Activated CD4-positive, alpha-beta T cell treated with anti-CD3 and anti-CD28 coated beads, Interleukin-2, Interleukin-6, amounts not matched to agents 100 ng/mL and 50 ng/mL, durations not matched to agents 16 hours and 8 hours (primary cell): ENCODE results near the gene PMIS2.
"Not testable (repeated sequence)": the region's sequence is repeated elsewhere in the genome, so short reads cannot be mapped to it uniquely, and the experiment has no call there.

Experiments used
- DNase-seq: peaks from one replicate; pipeline ENCODE4 v3.0.0-alpha.2; 2020

Gene PMIS2

GRCh38 chr19:35595928-35596327 lies 10.0 kb downstream of the PMIS2 start:
- no peak for DNase-seq

GRCh38 chr19:35596366-35596999 lies 10.5 kb downstream of the PMIS2 start:
- DNase-seq = peak; percentile 35

GRCh38 chr19:35601971-35602370 lies 16.0 kb downstream of the PMIS2 start:
- DNase-seq = no peak

GRCh38 chr19:35604436-35604835 lies 18.5 kb downstream of the PMIS2 start:
- not testable (repeated sequence) for DNase-seq

GRCh38 chr19:35607170-35607569 lies 21.2 kb downstream of the PMIS2 start:
- not testable (repeated sequence) for DNase-seq

GRCh38 chr19:35607661-35608060 lies 21.7 kb downstream of the PMIS2 start:
- no peak for DNase-seq

GRCh38 chr19:35608251-35608650 lies 22.3 kb downstream of the PMIS2 start:
- peak; percentile 15 for DNase-seq

GRCh38 chr19:35609851-35610353 lies 23.9 kb downstream of the PMIS2 start:
- DNase-seq = peak; percentile 31

GRCh38 chr19:35612224-35612558 lies 26.2 kb downstream of the PMIS2 start:
- no peak for DNase-seq

GRCh38 chr19:35612559-35613321 lies 26.8 kb downstream of the PMIS2 start, which contains the start of gene HAUS5:
TSS of gene HAUS5 (plus strand) at chr19:35612735. CDS start at chr19:35612795, 60 bp downstream.
- DNase-seq = peak; percentile 98

GRCh38 chr19:35613574-35613973 lies 27.6 kb downstream of the PMIS2 start:
- DNase-seq = no peak

- no peak for DNase-seq
Measured at GRCh38 chr19:35615036-35615435, 29.1 kb downstream of the PMIS2 start.

GRCh38 chr19:35618857-35619256 lies 32.9 kb downstream of the PMIS2 start:
- no peak for DNase-seq

- no peak for DNase-seq
Measured at GRCh38 chr19:35619290-35619923, 33.4 kb downstream of the PMIS2 start.

- DNase-seq = no peak
Measured at GRCh38 chr19:35620001-35620400, 34.0 kb downstream of the PMIS2 start.

GRCh38 chr19:35621708-35622107 lies 35.7 kb downstream of the PMIS2 start:
- DNase-seq = no peak

- DNase-seq = no peak
Measured at GRCh38 chr19:35622750-35623149, 36.8 kb downstream of the PMIS2 start.

GRCh38 chr19:35623327-35624010 lies 37.5 kb downstream of the PMIS2 start:
- DNase-seq = no peak

GRCh38 chr19:35628264-35628564 lies 42.2 kb downstream of the PMIS2 start:
- DNase-seq = no peak

- peak; percentile 99 for DNase-seq
Measured at GRCh38 chr19:35628565-35629331, 42.8 kb downstream of the PMIS2 start, which contains the start of gene RBM42. TSS of gene RBM42 (plus strand) at chr19:35629036. CDS start at chr19:35629154, 118 bp downstream.

GRCh38 chr19:35629332-35629633 lies 43.3 kb downstream of the PMIS2 start:
- DNase-seq = no peak

- DNase-seq = no peak
Measured at GRCh38 chr19:35633727-35634440, 47.9 kb downstream of the PMIS2 start.
